Smooth muscle cell (in vitro differentiated cells): Measurements from ENCODE around the gene GRB7. TPM values are rescaled to one million over a fixed set of nuclear protein-coding genes. Genes with fewer than 3 reads are reported as not detected.
"Not testable (repeated sequence)": the region's sequence is repeated elsewhere in the genome, so short reads cannot be mapped to it uniquely, and the experiment has no call there.

Experiments used
- DNase-seq: peaks from one replicate; lab custom pipeline; 2025; ENCODE audit not compliant: unreplicated experiment; lab: John Stamatoyannopoulos, UW
- H2AFZ ChIP-seq: fragments of 200-600 bp; sonication (generic); 2 replicates; pipeline ENCODE4 v1.6.0; 2016; ENCODE audit warnings: antibody characterized with exemption, low read depth, mild to moderate bottlenecking
- H3F3A ChIP-seq: fragments of 200-600 bp; sonication (generic); 2 replicates; pipeline ENCODE4 v1.6.0; 2017; ENCODE audit warnings: antibody characterized with exemption, low read depth
- H3K27ac ChIP-seq: fragments of 200-600 bp; sonication (generic); 2 replicates; pipeline ENCODE4 v1.5.1; 2016; ENCODE audit warnings: low read depth, mild to moderate bottlenecking
- H3K27me3 ChIP-seq: fragments of 200-600 bp; sonication (generic); 2 replicates; pipeline ENCODE4 v1.6.1; 2016; ENCODE audit warnings: low read depth, mild to moderate bottlenecking
- H3K36me3 ChIP-seq: fragments of 200-600 bp; sonication (generic); 2 replicates; pipeline ENCODE4 v1.5.1; 2016; ENCODE audit warnings: low read depth
- H3K4me1 ChIP-seq: fragments of 200-600 bp; sonication (generic); 2 replicates; pipeline ENCODE4 v1.5.1; 2016; ENCODE audit warnings: low read depth
- H3K4me2 ChIP-seq: fragments of 200-600 bp; sonication (generic); 2 replicates; pipeline ENCODE4 v1.6.0; 2016; ENCODE audit warnings: mild to moderate bottlenecking
- H3K4me3 ChIP-seq: fragments of 200-600 bp; sonication (generic); 2 replicates; pipeline ENCODE4 v1.5.1; 2016; ENCODE audit warnings: mild to moderate bottlenecking
- H3K79me2 ChIP-seq: fragments of 200-600 bp; sonication (generic); 2 replicates; pipeline ENCODE4 v1.6.0; 2016; ENCODE audit warnings: low read depth, mild to moderate bottlenecking
- H3K9ac ChIP-seq: fragments of 200-600 bp; sonication (generic); 2 replicates; pipeline ENCODE4 v1.6.0; 2016; ENCODE audit warnings: low read depth
- H3K9me3 ChIP-seq: fragments of 200-600 bp; sonication (generic); replicated peaks from 2 replicates; pipeline ENCODE4 v1.5.1; 2016; ENCODE audit warnings: low read depth
- H4K20me1 ChIP-seq: fragments of 200-600 bp; sonication (generic); 2 replicates; pipeline ENCODE4 v1.6.0; 2016; ENCODE audit warnings: low read depth
- CTCF ChIP-seq: fragments of 200-600 bp; sonication (generic); IDR thresholded peaks from 2 replicates; pipeline ENCODE4 v1.5.1; 2017; ENCODE audit warnings: borderline replicate concordance, mild to moderate bottlenecking, antibody characterized with exemption; ENCODE audit not compliant: insufficient read depth, poor library complexity, severe bottlenecking
- WGBS: methylation state at CpG from one replicate; pipeline ENCODE4 v1.1.7; 2016; ENCODE audit warnings: low lambda C conversion rate; 5-methylcytosine and 5-hydroxymethylcytosine counted together
- polyA plus RNA-seq: library from polyadenylated mRNA; unstranded; fragments of >200 nt; fragmentation: Nextera tagmentation; extraction: Ambion mirVana; gene quantifications from 2 replicates; pipeline ENCODE4 v1.2.1, GENCODE V29; 2016
- total RNA-seq: library from RNA; depleted of rRNA; stranded (reverse); fragments of >200 nt; gene quantifications from 2 replicates; pipeline ENCODE4 v1.2.3, GENCODE V29; 2014

The GRB7 gene
- total and polyA plus RNA-seq, 2 experiments from 2014 or later = 2.7 to 4.1 TPM

GRCh38 chr17:39706921-39707337 lies 30.8 kb upstream of the GRB7 start:
- peaks cover 19% of the 10 kb centered on the region for H3K4me1 ChIP-seq
- H3K27me3 ChIP-seq = no peaks in the 10 kb centered on the region
- no peak for TF ChIP-seq CTCF
- no peak overlapping the region for H3K4me3 ChIP-seq
- no peaks in the 10 kb centered on the region for H3K9me3 ChIP-seq
- H3K27ac ChIP-seq = no peak overlapping the region
- no peak overlapping the region for H3K9ac ChIP-seq
- 95% methylated on average over 7 of the region's 7 CpGs for WGBS
- no peaks in the 10 kb centered on the region for H3K36me3 ChIP-seq
- H3K79me2 ChIP-seq = peaks cover 18% of the 10 kb centered on the region
- H4K20me1 ChIP-seq = peaks cover 52% of the 10 kb centered on the region
- no peaks in the 10 kb centered on the region for H3F3A ChIP-seq
- H3K4me2 ChIP-seq = no peak overlapping the region
- no peak for DNase-seq
- H2AFZ ChIP-seq = no peak overlapping the region

- Histone ChIP-seq H3F3A (no peaks in the 10 kb centered on the region), H3K27me3 (no peaks in the 10 kb centered on the region), H3K27ac (no peak overlapping the region), H3K79me2 (peaks cover 2% of the 10 kb centered on the region), H3K36me3 (no peaks in the 10 kb centered on the region), H3K4me2 (no peak overlapping the region), H3K9ac (no peak overlapping the region), H3K4me1 (peaks cover 9% of the 10 kb centered on the region), H3K4me3 (no peak overlapping the region), H3K9me3 (no peaks in the 10 kb centered on the region), H4K20me1 (peaks cover 32% of the 10 kb centered on the region), H2AFZ (no peak overlapping the region)
- no peak for TF ChIP-seq CTCF
- WGBS = 96% methylated on average over 14 of the region's 14 CpGs
- DNase-seq = no peak
These were observed 28.3 kb upstream of the GRB7 start for GRCh38 chr17:39709319-39709997.

- Histone ChIP-seq H3K79me2 (peaks cover 2% of the 10 kb centered on the region), H3K9me3 (no peaks in the 10 kb centered on the region), H3K4me3 (no peak overlapping the region), H3K4me2 (no peak overlapping the region), H4K20me1 (peaks cover 24% of the 10 kb centered on the region), H3K9ac (no peak overlapping the region), H2AFZ (no peak overlapping the region), H3K36me3 (no peaks in the 10 kb centered on the region), H3K4me1 (peaks cover 1% of the 10 kb centered on the region), H3K27ac (no peak overlapping the region), H3K27me3 (no peaks in the 10 kb centered on the region), H3F3A (no peaks in the 10 kb centered on the region)
- 98% methylated on average over 20 of the region's 20 CpGs for WGBS
- TF ChIP-seq CTCF = no peak
- no peak for DNase-seq
These were observed 27.5 kb upstream of the GRB7 start for GRCh38 chr17:39709998-39710964.

- not testable (repeated sequence) for DNase-seq, H3K9ac ChIP-seq, H3K4me2 ChIP-seq, H3K27ac ChIP-seq, H3F3A ChIP-seq, H3K79me2 ChIP-seq, H3K36me3 ChIP-seq, H3K4me1 ChIP-seq, H3K9me3 ChIP-seq, H2AFZ ChIP-seq, H3K4me3 ChIP-seq, H3K27me3 ChIP-seq
- 96% methylated on average over 11 of the region's 11 CpGs for WGBS
- H4K20me1 ChIP-seq = peaks cover 16% of the 10 kb centered on the region
These were observed 26.7 kb upstream of the GRB7 start for GRCh38 chr17:39711071-39711470.
